A673 (cell line): ENCODE results near the gene SLC2A13.
A peak's percentile ranks its signal among the peaks of the same experiment; 100 is the strongest.

Experiments used
- EZH2 ChIP-seq: fragments of 200-600 bp; sonication (generic); IDR thresholded peaks from 2 replicates; pipeline ENCODE4 v1.6.1; 2017; ENCODE audit warnings: borderline replicate concordance, low read depth, mild to moderate bottlenecking, mixed read lengths, antibody characterized with exemption, low read length; ENCODE audit not compliant: poor library complexity, severe bottlenecking
- TF ChIP-seq, protein P1 (sequence below): fragments of 300-800, 200-600 bp; sonication (generic); conservative IDR thresholded peaks from 2 replicates; pipeline ENCODE4 v1.5.1; 2017; ENCODE audit warnings: low read depth, mild to moderate bottlenecking, antibody characterized with exemption, low read length, moderate library complexity, mixed read lengths

- TF ChIP-seq, protein P1, sequence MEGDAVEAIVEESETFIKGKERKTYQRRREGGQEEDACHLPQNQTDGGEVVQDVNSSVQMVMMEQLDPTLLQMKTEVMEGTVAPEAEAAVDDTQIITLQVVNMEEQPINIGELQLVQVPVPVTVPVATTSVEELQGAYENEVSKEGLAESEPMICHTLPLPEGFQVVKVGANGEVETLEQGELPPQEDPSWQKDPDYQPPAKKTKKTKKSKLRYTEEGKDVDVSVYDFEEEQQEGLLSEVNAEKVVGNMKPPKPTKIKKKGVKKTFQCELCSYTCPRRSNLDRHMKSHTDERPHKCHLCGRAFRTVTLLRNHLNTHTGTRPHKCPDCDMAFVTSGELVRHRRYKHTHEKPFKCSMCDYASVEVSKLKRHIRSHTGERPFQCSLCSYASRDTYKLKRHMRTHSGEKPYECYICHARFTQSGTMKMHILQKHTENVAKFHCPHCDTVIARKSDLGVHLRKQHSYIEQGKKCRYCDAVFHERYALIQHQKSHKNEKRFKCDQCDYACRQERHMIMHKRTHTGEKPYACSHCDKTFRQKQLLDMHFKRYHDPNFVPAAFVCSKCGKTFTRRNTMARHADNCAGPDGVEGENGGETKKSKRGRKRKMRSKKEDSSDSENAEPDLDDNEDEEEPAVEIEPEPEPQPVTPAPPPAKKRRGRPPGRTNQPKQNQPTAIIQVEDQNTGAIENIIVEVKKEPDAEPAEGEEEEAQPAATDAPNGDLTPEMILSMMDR: peak; percentile 86
- no peak for TF ChIP-seq EZH2
Measured at GRCh38 chr12:39990122-39991101, 115.5 kb downstream of the SLC2A13 start.
